HepG2 (cell line): ENCODE results near the gene VWCE. TPM values are rescaled to one million over a fixed set of nuclear protein-coding genes. Genes with fewer than 3 reads are reported as not detected.
A peak's percentile ranks its signal among the peaks of the same experiment; 100 is the strongest.

Experiments
- BRF2 ChIP-seq: sonication (generic); formaldehyde crosslinking; IDR thresholded peaks from 2 replicates; pipeline ENCODE4 v1.8.1; 2022; ENCODE audit warnings: mild to moderate bottlenecking, missing genetic modification reagents
- ELF4 ChIP-seq: sonication (generic); formaldehyde crosslinking; IDR thresholded peaks from 2 replicates; pipeline ENCODE4 v1.5.0; 2020; ENCODE audit warnings: missing genetic modification reagents, mild to moderate bottlenecking, moderate library complexity, borderline replicate concordance
- GATAD2A ChIP-seq: IDR thresholded peaks from 2 replicates; pipeline ENCODE4 v1.6.1; 2016
- MAFK ChIP-seq, 2 experiments: IDR thresholded peaks in 1 of 2; conservative IDR thresholded peaks in 1 of 2; 2 replicates each; pipeline ENCODE4 v1.6.1; 2011; ENCODE audit warnings: improper control_type of control experiment in 2 of 2, low read length in 2 of 2
- NR1H2 ChIP-seq: sonication (generic); formaldehyde crosslinking; IDR thresholded peaks from 2 replicates; pipeline ENCODE4 v1.8.1; 2022; ENCODE audit warnings: low read depth, missing genetic modification reagents, borderline replicate concordance
- NR2F2 ChIP-seq: IDR thresholded peaks from 2 replicates; pipeline ENCODE4 v1.6.1; 2012; ENCODE audit warnings: low read depth, inconsistent platforms, borderline replicate concordance
- PHF5A ChIP-seq: IDR thresholded peaks from one replicate; pipeline ENCODE4 v1.6.1; 2018; ENCODE audit warnings: low read depth, missing genetic modification reagents; ENCODE audit not compliant: unreplicated experiment
- SP5 ChIP-seq: IDR thresholded peaks from 2 replicates; pipeline ENCODE4 v1.6.1; 2016; ENCODE audit warnings: low read depth, borderline replicate concordance
- TBL1XR1 ChIP-seq: fragments of 150-350 bp; IDR thresholded peaks from 2 replicates; pipeline ENCODE4 v1.6.1; 2014; ENCODE audit warnings: borderline replicate concordance, low read length; ENCODE audit not compliant: partially characterized antibody
- TSC22D2 ChIP-seq: sonication (generic); formaldehyde crosslinking; IDR thresholded peaks from 2 replicates; pipeline ENCODE4 v1.5.1; 2020; ENCODE audit warnings: missing genetic modification reagents, mild to moderate bottlenecking, borderline replicate concordance
- ZFYVE20 ChIP-seq: sonication (generic); formaldehyde crosslinking; IDR thresholded peaks from 2 replicates; pipeline ENCODE4 v1.8.0; 2023; ENCODE audit warnings: low read depth, mild to moderate bottlenecking, moderate library complexity, missing genetic modification reagents, borderline replicate concordance
- ZNF232 ChIP-seq: sonication (generic); formaldehyde crosslinking; IDR thresholded peaks from 2 replicates; pipeline ENCODE4 v1.4.0; 2020; ENCODE audit warnings: missing genetic modification reagents, borderline replicate concordance
- ZNF3 ChIP-seq: IDR thresholded peaks from 2 replicates; pipeline ENCODE4 v1.7.0; 2017; ENCODE audit warnings: inconsistent platforms
- ZNF546 ChIP-seq: sonication (generic); formaldehyde crosslinking; conservative IDR thresholded peaks from 2 replicates; pipeline ENCODE4 v1.8.1; 2023; ENCODE audit warnings: mild to moderate bottlenecking, missing genetic modification reagents
- ZNF713 ChIP-seq: sonication (generic); formaldehyde crosslinking; IDR thresholded peaks from 2 replicates; pipeline ENCODE4 v1.4.0; 2020; ENCODE audit warnings: mild to moderate bottlenecking, missing genetic modification reagents
- ZNF841 ChIP-seq: sonication (generic); formaldehyde crosslinking; IDR thresholded peaks from 2 replicates; pipeline ENCODE4 v1.8.1; 2023; ENCODE audit warnings: missing genetic modification reagents, borderline replicate concordance
- ZNF879 ChIP-seq: sonication (generic); formaldehyde crosslinking; IDR thresholded peaks from 2 replicates; pipeline ENCODE4 v1.8.1; 2023; ENCODE audit warnings: missing genetic modification reagents
- polyA plus RNA-seq, 8 experiments: library from polyadenylated mRNA; depleted of rRNA in 3 of 8; stranded (reverse) in 7 of 8; unstranded in 1 of 8; fragments of >200 nt; fragmentation: Illumina TruSeq in 4 of 8; extraction: Trizol in 4 of 8; gene quantifications; 2 replicates each; pipeline versions ENCODE4 v1.2.1 to v1.2.3, GENCODE V29; 2011 to 2016; ENCODE audit warnings: low read depth in 4 of 8, missing spikeins in 1 of 8, mixed read lengths in 1 of 8; ENCODE audit not compliant: insufficient read depth in 1 of 8
- total RNA-seq, 5 experiments: library from RNA; depleted of rRNA; stranded (reverse); fragments of >200 nt; fragmentation: Illumina TruSeq; extraction: Trizol; gene quantifications; 2 replicates each; pipeline ENCODE4 v1.2.3, GENCODE V29; 2016; ENCODE audit warnings: low read depth in 1 of 5
- TF ChIP-seq, protein P1 (sequence below): sonication (generic); formaldehyde crosslinking; IDR thresholded peaks from 2 replicates; pipeline ENCODE4 v1.4.0; 2020; ENCODE audit warnings: missing genetic modification reagents
- TF ChIP-seq, protein P2 (sequence below): sonication (generic); formaldehyde crosslinking; IDR thresholded peaks from 2 replicates; pipeline ENCODE4; 2020; ENCODE audit warnings: missing genetic modification reagents, mild to moderate bottlenecking, borderline replicate concordance

VWCE gene
- total and polyA plus RNA-seq, 2 of the 13 experiments (the other 11 are each of a cell fraction or from before 2014, with no cell fraction given): 27.6 to 58.3 TPM

- TF ChIP-seq NR2F2 (no peak), ZNF841 (0 out of 2 replicates have a peak, but pooled peaks have one; percentile 58), ZNF232 (CRISPR knock-in tag) (peak; percentile 45; the same call in 1 of the 2 replicates), ZNF3 (CRISPR knock-in tag) (no peak), ZFYVE20 (CRISPR knock-in tag) (0 out of 2 replicates have a peak, but pooled peaks have one; percentile 62), TSC22D2 (no peak; the same call in 1 of the 2 replicates), ZNF713 (no peak), PHF5A (CRISPR knock-in tag) (peak; percentile 72), ZNF879 (no peak), ELF4 (0 out of 2 replicates have a peak, but pooled peaks have one; percentile 1), TBL1XR1 (no peak), ZNF546 (no peak; the same call in 1 of the 2 replicates), BRF2 (CRISPR knock-in tag) (peak; percentile 68; the same call in 1 of the 2 replicates), NR1H2 (CRISPR knock-in tag) (no peak), GATAD2A (CRISPR knock-in tag) (0 out of 2 replicates have a peak, but pooled peaks have one; percentile 33), MAFK (conservative IDR thresholded peaks at IDR 0.05 in 1 of 2, IDR thresholded peaks at IDR 0.05 in 1 of 2; ENCODE audit: low read length in 2 of 2) (no peak), SP5 (CRISPR knock-in tag) (peak; percentile 16; the same call in 1 of the 2 replicates)
- TF ChIP-seq, protein P1, sequence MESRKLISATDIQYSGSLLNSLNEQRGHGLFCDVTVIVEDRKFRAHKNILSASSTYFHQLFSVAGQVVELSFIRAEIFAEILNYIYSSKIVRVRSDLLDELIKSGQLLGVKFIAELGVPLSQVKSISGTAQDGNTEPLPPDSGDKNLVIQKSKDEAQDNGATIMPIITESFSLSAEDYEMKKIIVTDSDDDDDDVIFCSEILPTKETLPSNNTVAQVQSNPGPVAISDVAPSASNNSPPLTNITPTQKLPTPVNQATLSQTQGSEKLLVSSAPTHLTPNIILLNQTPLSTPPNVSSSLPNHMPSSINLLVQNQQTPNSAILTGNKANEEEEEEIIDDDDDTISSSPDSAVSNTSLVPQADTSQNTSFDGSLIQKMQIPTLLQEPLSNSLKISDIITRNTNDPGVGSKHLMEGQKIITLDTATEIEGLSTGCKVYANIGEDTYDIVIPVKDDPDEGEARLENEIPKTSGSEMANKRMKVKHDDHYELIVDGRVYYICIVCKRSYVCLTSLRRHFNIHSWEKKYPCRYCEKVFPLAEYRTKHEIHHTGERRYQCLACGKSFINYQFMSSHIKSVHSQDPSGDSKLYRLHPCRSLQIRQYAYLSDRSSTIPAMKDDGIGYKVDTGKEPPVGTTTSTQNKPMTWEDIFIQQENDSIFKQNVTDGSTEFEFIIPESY: no peak
- TF ChIP-seq, protein P2, sequence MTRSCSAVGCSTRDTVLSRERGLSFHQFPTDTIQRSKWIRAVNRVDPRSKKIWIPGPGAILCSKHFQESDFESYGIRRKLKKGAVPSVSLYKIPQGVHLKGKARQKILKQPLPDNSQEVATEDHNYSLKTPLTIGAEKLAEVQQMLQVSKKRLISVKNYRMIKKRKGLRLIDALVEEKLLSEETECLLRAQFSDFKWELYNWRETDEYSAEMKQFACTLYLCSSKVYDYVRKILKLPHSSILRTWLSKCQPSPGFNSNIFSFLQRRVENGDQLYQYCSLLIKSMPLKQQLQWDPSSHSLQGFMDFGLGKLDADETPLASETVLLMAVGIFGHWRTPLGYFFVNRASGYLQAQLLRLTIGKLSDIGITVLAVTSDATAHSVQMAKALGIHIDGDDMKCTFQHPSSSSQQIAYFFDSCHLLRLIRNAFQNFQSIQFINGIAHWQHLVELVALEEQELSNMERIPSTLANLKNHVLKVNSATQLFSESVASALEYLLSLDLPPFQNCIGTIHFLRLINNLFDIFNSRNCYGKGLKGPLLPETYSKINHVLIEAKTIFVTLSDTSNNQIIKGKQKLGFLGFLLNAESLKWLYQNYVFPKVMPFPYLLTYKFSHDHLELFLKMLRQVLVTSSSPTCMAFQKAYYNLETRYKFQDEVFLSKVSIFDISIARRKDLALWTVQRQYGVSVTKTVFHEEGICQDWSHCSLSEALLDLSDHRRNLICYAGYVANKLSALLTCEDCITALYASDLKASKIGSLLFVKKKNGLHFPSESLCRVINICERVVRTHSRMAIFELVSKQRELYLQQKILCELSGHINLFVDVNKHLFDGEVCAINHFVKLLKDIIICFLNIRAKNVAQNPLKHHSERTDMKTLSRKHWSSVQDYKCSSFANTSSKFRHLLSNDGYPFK (CRISPR knock-in tag): peak; percentile 87
Observed at GRCh38 chr11:61332797-61333549, 37.9 kb upstream of the VWCE start, which contains the start of the genes DDB1 and TKFC (continued).
